Mucosa of descending colon (tissue), 3 donors: ENCODE measurements around the gene FBXO2. TPM values are rescaled to one million over a fixed set of nuclear protein-coding genes. Genes with fewer than 3 reads are reported as not detected.

Source experiments
- ATAC-seq: fragments of 200-7000 bp; cut with Tn5 transposase; one replicate; pipeline ENCODE4 v1.9.1; 2020; ENCODE audit warnings: mild to moderate bottlenecking, moderate library complexity
- DNase-seq, 3 donors: peaks; one replicate each; pipeline ENCODE4 v3.0.0-alpha.2; 2020
- H3K36me3 ChIP-seq: fragments of 200-600 bp; one replicate; pipeline ENCODE4 v1.8.0; 2021; ENCODE audit warnings: low read depth, mild to moderate bottlenecking
- H3K4me1 ChIP-seq: fragments of 200-600 bp; one replicate; pipeline ENCODE4 v1.8.0; 2021; ENCODE audit warnings: low read depth, mild to moderate bottlenecking
- H3K4me3 ChIP-seq: fragments of 200-600 bp; one replicate; pipeline ENCODE4 v1.8.0; 2021; ENCODE audit warnings: mild to moderate bottlenecking
- H3K9me3 ChIP-seq: fragments of 200-600 bp; one replicate; pipeline ENCODE4 v1.8.0; 2021; ENCODE audit warnings: mild to moderate bottlenecking
- CTCF ChIP-seq: fragments of 200-600 bp; IDR thresholded peaks from one replicate; pipeline ENCODE4 v1.8.0; 2022; ENCODE audit warnings: antibody characterized with exemption, mild to moderate bottlenecking
- intact Hi-C, 2 donors: fragments of 100-400 bp; cut with DNase I in 1 of 2; cut with micrococcal nuclease in 1 of 2; formaldehyde crosslinking; loops; one replicate each; pipeline versions ENCODE4 v1.11.0 to v1.11.1; 2022; cut with DNase I, micrococcal nuclease
- total RNA-seq, 3 donors: library from RNA; stranded (reverse); fragmentation: NEBNext Ultra II Directional in 2 of 3; extraction: Animal tissue kit (Norgen Biotek cat#: 25700) in 2 of 3; gene quantifications; one replicate each; pipeline versions ENCODE4 v1.2.1 to v1.2.4, GENCODE V29; 2021 to 2023
- donor health status: DM: no; HTN: no; CAD: no; lungs with moderate emphysema.
- donor health status: DM: no; HTN: no; CAD: no.
- donor health status: DM: no; HTN: yes; CAD: no.

Gene FBXO2
- total RNA-seq, 3 donors from 2014 or later = 0.23 to 8.6 (median 0.63) TPM

GRCh38 chr1:11685210-11685752 lies 31.1 kb upstream of the FBXO2 start:
- no peak overlapping the region for H3K4me3 ChIP-seq
- peaks cover 3% of the 10 kb centered on the region for H3K4me1 ChIP-seq
- ATAC-seq (no peak), DNase-seq (no peak)
- TF ChIP-seq CTCF = no peak
- intact Hi-C loops = no loop called here
- no peaks in the 10 kb centered on the region for H3K9me3 ChIP-seq
- H3K36me3 ChIP-seq = no peaks in the 10 kb centered on the region

GRCh38 chr1:11684070-11684469 lies 29.8 kb upstream of the FBXO2 start:
- intact Hi-C loops = no loop called here
- Histone ChIP-seq H3K9me3 (no peaks in the 10 kb centered on the region), H3K36me3 (no peaks in the 10 kb centered on the region), H3K4me1 (peaks cover 4% of the 10 kb centered on the region), H3K4me3 (no peak overlapping the region)
- TF ChIP-seq CTCF = no peak
- ATAC-seq (no peak), DNase-seq (no peak)

GRCh38 chr1:11682799-11683198 lies 28.6 kb upstream of the FBXO2 start:
- Histone ChIP-seq H3K4me3 (no peak overlapping the region), H3K4me1 (peaks cover 4% of the 10 kb centered on the region), H3K9me3 (no peaks in the 10 kb centered on the region), H3K36me3 (no peaks in the 10 kb centered on the region)
- TF ChIP-seq CTCF = no peak
- ATAC-seq (no peak), DNase-seq (no peak)
- intact Hi-C loops = no loop called here

GRCh38 chr1:11682287-11682771 lies 28.1 kb upstream of the FBXO2 start:
- H3K36me3 ChIP-seq = no peaks in the 10 kb centered on the region
- no peak for ATAC-seq
- no peak for TF ChIP-seq CTCF
- no peak overlapping the region for H3K4me3 ChIP-seq
- H3K9me3 ChIP-seq = no peaks in the 10 kb centered on the region
- peaks cover 4% of the 10 kb centered on the region for H3K4me1 ChIP-seq
- no peak for DNase-seq
- intact Hi-C loops = no loop called here

- intact Hi-C loops = no loop called here
Observed at GRCh38 chr1:11681071-11681771, 27.0 kb upstream of the FBXO2 start, which contains the start of gene MAD2L2. TSS of gene MAD2L2 (minus strand) at chr1:11681148. CDS start at chr1:11680601, 547 bp downstream.

More at GRCh38 chr1:11681071-11681771, 27.0 kb upstream of the FBXO2 start, which contains the start of gene MAD2L2:
- Histone ChIP-seq H3K4me3 (peak within 1 kb of the TSS; percentile 57), H3K4me1 (peaks cover 4% of the 10 kb centered on the region), H3K9me3 (no peaks in the 10 kb centered on the region), H3K36me3 (no peaks in the 10 kb centered on the region)
- no peak for TF ChIP-seq CTCF
- DNase-seq (peak; percentile 87 to 91 (median 90)), ATAC-seq (peak; percentile 98)
